Upper lobe of left lung (tissue), 6 donors: Measurements from ENCODE around the gene TSNAX. TPM values are rescaled to one million over a fixed set of nuclear protein-coding genes. Genes with fewer than 3 reads are reported as not detected.

Source experiments
- ATAC-seq, 2 donors: fragments of 200-7000 bp; cut with Tn5 transposase; one replicate each; pipeline ENCODE4 v1.9.1; 2022; ENCODE audit warnings: mild to moderate bottlenecking in 2 of 2, moderate library complexity in 2 of 2; ENCODE audit not compliant: low FRiP score in 2 of 2
- DNase-seq, 2 donors: peaks; one replicate each; pipeline ENCODE4 v3.0.0-alpha.2; 2019 to 2020
- H3K27ac ChIP-seq, 4 donors: fragments of 200-600 bp; sonication (generic); one replicate each; pipeline ENCODE4 v1.5.1; 2016 to 2019
- H3K27me3 ChIP-seq, 4 donors: fragments of 200-600 bp; sonication (generic); one replicate each; pipeline ENCODE4 v1.5.1; 2017 to 2019
- H3K36me3 ChIP-seq, 4 donors: fragments of 200-600 bp; sonication (generic); one replicate each; pipeline ENCODE4 v1.5.1; 2016 to 2019
- H3K4me1 ChIP-seq, 4 donors: fragments of 200-600 bp; sonication (generic); one replicate each; pipeline ENCODE4 v1.5.1; 2018 to 2019
- H3K4me3 ChIP-seq, 4 donors: fragments of 200-600 bp; sonication (generic); one replicate each; pipeline ENCODE4 v1.5.1; 2017 to 2019; ENCODE audit warnings: mild to moderate bottlenecking in 2 of 4, moderate library complexity in 1 of 4
- H3K9me3 ChIP-seq, 4 donors: fragments of 200-600 bp; sonication (generic); one replicate each; pipeline ENCODE4 v1.5.1; 2018 to 2019
- CTCF ChIP-seq, 6 experiments: fragments of 450-650 bp in 4 of 6; fragments of 200-600 bp in 2 of 6; sonication (generic) in 2 of 6; IDR thresholded peaks; one replicate each; pipeline ENCODE4 v1.5.1; 2016 to 2019; ENCODE audit warnings: antibody characterized with exemption in 6 of 6
- EP300 ChIP-seq, 4 donors: sonication (generic); formaldehyde crosslinking; IDR thresholded peaks; one replicate each; pipeline ENCODE4 v1.5.1; 2017; ENCODE audit warnings: antibody characterized with exemption in 4 of 4, control low read depth in 2 of 4
- POLR2A ChIP-seq, 4 donors: fragments of 450-650 bp; IDR thresholded peaks; one replicate each; pipeline ENCODE4 v1.5.1; 2016 to 2017; ENCODE audit warnings: antibody characterized with exemption in 4 of 4, mild to moderate bottlenecking in 2 of 4
- POLR2AphosphoS5 ChIP-seq, 2 donors: sonication (generic); formaldehyde crosslinking; IDR thresholded peaks; one replicate each; pipeline ENCODE4 v1.5.1; 2017; ENCODE audit warnings: antibody characterized with exemption in 2 of 2
- WGBS, 2 donors: methylation state at CpG; one replicate each; pipeline ENCODE4 v1.1.5; 2017 to 2018; 5-methylcytosine and 5-hydroxymethylcytosine counted together
- total RNA-seq, 6 donors: library from RNA; depleted of rRNA in 4 of 6; stranded (reverse); fragments of >200 nt in 4 of 6; gene quantifications; one replicate each; pipeline versions ENCODE4 v1.1.0 to v1.2.1, GENCODE V29; 2016 to 2021
- donor health status: DM: no; HTN: no; CAD: no; lungs with moderate emphysema.
- donor health status: DM: no; HTN: yes; CAD: no; lungs with severe emphysema.

TSNAX gene
- total RNA-seq, 6 donors from 2014 or later = 6.3 to 39.7 (median 24.6) TPM

- no peak overlapping the region for H3K27ac ChIP-seq
- peaks cover 0 to 12% (median 1%) of the 10 kb centered on the region in 4 donors for H3K36me3 ChIP-seq
- peaks cover 0 to 18% (median 6%) of the 10 kb centered on the region in 4 donors for H3K4me1 ChIP-seq
- DNase-seq (no peak), ATAC-seq (no peak)
- no peaks in the 10 kb centered on the region for H3K27me3 ChIP-seq
- TF ChIP-seq POLR2A (IDR thresholded peaks at IDR 0.05) (no peak), CTCF (IDR thresholded peaks at IDR 0.05) (no peak), EP300 (IDR thresholded peaks at IDR 0.05) (no peak), POLR2AphosphoS5 (IDR thresholded peaks at IDR 0.05) (no peak)
- 95 to 100% methylated on average over 1 of the region's 1 CpG for WGBS, 2 donors
- no peak overlapping the region for H3K4me3 ChIP-seq
- no peaks in the 10 kb centered on the region for H3K9me3 ChIP-seq
Observed at GRCh38 chr1:231557411-231557810, 28.9 kb downstream of the TSNAX start.

DNA sequence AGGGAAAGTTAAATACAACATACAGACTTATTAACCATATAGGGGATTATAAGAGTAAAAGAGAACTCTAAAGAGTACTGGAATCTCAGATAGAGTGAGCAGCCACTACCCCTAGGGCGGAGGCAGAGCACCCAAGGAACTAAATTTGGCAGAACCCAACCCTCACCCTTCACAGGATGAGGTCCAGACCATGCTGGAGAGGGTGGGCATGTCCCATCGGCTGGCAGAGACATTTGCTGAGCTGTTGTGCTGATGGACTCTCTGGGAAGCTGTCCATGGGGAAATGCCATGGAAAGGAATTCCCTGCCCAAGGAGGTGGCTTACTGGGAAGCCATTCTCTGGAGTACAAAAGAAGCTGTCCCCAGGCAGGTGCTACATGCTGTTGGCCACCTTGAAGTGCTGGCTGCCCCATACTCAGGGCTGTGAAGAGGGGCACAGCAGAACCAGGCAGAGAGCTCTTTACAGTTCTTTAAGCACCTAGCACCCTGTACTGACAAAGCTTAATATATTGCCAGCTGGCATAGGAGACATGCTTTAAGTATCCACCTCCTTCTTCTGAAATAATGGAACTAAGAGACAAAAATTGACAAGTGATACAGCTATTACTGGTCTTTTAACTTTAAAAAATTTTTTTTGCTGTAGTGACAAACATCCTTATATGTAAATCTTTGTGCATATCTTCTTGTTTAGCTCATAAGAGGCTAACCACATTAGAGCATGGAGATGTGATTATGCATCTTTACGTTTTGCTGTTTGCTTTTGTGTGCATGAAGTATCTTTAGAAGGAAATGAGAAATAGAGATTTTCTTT lies 29.6 kb downstream of the TSNAX start:
- Histone ChIP-seq H3K27ac (no peak overlapping the region), H3K9me3 (no peaks in the 10 kb centered on the region), H3K27me3 (no peaks in the 10 kb centered on the region), H3K4me3 (no peak overlapping the region), H3K4me1 (peaks cover 0 to 18% (median 6%) of the 10 kb centered on the region in 4 donors), H3K36me3 (peaks cover 0 to 12% (median 1%) of the 10 kb centered on the region in 4 donors)
- 74 to 82% methylated on average over 3 of the region's 3 CpGs for WGBS, 2 donors
- no peak for ATAC-seq
- TF ChIP-seq POLR2AphosphoS5 (IDR thresholded peaks at IDR 0.05) = no peak
- TF ChIP-seq CTCF (IDR thresholded peaks at IDR 0.05) = no peak
- no peak for TF ChIP-seq EP300 (IDR thresholded peaks at IDR 0.05)
- no peak for TF ChIP-seq POLR2A (IDR thresholded peaks at IDR 0.05)
- no peak for DNase-seq

GRCh38 chr1:231558708-231559185 lies 30.3 kb downstream of the TSNAX start:
- H3K9me3 ChIP-seq = no peaks in the 10 kb centered on the region
- H3K36me3 ChIP-seq = peaks cover 0 to 12% (median 1%) of the 10 kb centered on the region in 4 donors
- no peak for TF ChIP-seq EP300 (IDR thresholded peaks at IDR 0.05)
- no peak for TF ChIP-seq POLR2A (IDR thresholded peaks at IDR 0.05)
- no peak for TF ChIP-seq POLR2AphosphoS5 (IDR thresholded peaks at IDR 0.05)
- 83 to 95% methylated on average over 2 of the region's 2 CpGs for WGBS, 2 donors
- H3K27me3 ChIP-seq = no peaks in the 10 kb centered on the region
- no peak for ATAC-seq
- H3K27ac ChIP-seq = no peak overlapping the region
- DNase-seq = no peak
- no peak overlapping the region for H3K4me3 ChIP-seq
- H3K4me1 ChIP-seq = peaks cover 0 to 18% (median 6%) of the 10 kb centered on the region in 4 donors

DNA sequence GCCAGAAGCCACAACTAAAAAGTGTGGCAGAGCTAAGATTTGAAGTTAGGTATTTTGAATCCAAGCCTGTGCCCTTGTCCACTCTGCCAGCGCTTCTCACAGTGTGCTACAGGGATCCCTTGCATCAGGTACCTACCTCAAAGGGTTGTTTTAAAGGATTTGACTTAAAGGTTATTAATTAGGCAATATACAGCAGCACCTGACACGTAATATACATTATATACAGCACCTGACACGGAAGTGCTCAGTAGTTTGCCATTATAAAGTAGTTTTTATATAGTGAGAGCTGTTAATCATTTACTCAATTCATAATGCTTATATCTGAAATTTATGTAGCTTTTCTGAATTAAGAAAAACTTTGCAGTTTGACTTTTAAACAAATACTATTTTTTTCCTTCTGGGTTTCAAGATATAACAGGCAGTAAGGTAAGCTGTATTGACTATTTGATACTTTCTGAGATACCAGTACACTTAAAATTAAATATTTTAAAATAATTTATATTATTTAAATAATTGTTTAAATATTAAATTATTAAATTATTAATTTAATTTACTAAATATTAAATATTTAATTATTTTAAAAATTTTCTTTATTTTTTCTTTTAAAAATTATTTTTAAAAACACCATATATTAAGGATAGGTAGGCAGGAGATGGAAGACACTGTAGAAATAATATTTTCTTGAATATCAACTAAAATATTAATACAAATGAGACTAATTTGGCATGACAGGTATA lies 33.3 kb downstream of the TSNAX start:
- 96 to 97% methylated on average over 3 of the region's 3 CpGs for WGBS, 2 donors
- TF ChIP-seq EP300 (IDR thresholded peaks at IDR 0.05) = no peak
- no peak for TF ChIP-seq POLR2A (IDR thresholded peaks at IDR 0.05)
- TF ChIP-seq CTCF (IDR thresholded peaks at IDR 0.05) = no peak
- no peak for TF ChIP-seq POLR2AphosphoS5 (IDR thresholded peaks at IDR 0.05)
- DNase-seq = no peak
- Histone ChIP-seq H3K36me3 (peaks cover 0 to 24% (median 3%) of the 10 kb centered on the region in 4 donors), H3K9me3 (no peaks in the 10 kb centered on the region), H3K4me3 (no peak overlapping the region), H3K4me1 (peaks cover 0 to 16% (median 6%) of the 10 kb centered on the region in 4 donors), H3K27ac (no peak overlapping the region), H3K27me3 (no peaks in the 10 kb centered on the region)
- ATAC-seq = no peak

DNA sequence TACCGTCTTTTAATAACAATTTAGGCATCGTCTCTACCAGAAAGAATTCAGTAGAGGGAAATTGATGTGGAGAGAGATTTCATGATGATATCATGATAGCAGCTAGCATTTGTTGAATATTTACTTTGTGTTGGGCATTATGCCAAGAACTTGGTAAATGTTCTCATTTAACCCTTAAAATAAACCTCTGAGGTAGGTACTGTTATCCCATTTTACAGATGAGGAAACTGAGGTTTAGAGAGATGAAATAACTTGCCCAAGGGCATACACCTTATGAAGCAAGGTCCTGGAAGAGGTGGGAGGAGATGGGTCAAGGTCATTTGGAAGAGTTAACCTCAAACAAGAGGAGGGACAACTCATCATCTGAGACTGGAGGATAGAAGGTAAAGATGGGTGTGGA lies 34.8 kb downstream of the TSNAX start:
- H3K4me3 ChIP-seq = no peak overlapping the region
- no peak for DNase-seq
- H3K27me3 ChIP-seq = no peaks in the 10 kb centered on the region
- 60% methylated on average over 2 of the region's 2 CpGs for WGBS, 2 donors
- H3K27ac ChIP-seq = no peak overlapping the region
- no peaks in the 10 kb centered on the region for H3K9me3 ChIP-seq
- TF ChIP-seq CTCF (IDR thresholded peaks at IDR 0.05) (no peak), POLR2A (IDR thresholded peaks at IDR 0.05) (no peak), POLR2AphosphoS5 (IDR thresholded peaks at IDR 0.05) (no peak), EP300 (IDR thresholded peaks at IDR 0.05) (no peak)
- no peak for ATAC-seq
- peaks cover 0 to 1% (median 0%) of the 10 kb centered on the region in 4 donors for H3K4me1 ChIP-seq
- H3K36me3 ChIP-seq = peaks cover 0 to 27% (median 3%) of the 10 kb centered on the region in 4 donors
